K562 (cell line): ENCODE results near the gene LHFPL5. TPM values are rescaled to one million over a fixed set of nuclear protein-coding genes. Genes with fewer than 3 reads are reported as not detected.

Experiments
- ATAC-seq: fragments of 200-7000 bp; cut with Tn5 transposase; 3 replicates; pipeline ENCODE4 v1.9.1; 2020; ENCODE audit warnings: moderate library complexity
- BruUV-seq: library from RNA; stranded (reverse); fragments of 400-500 nt; replicated peaks from 2 replicates; lab custom pipeline; 2021; lab: Mats Ljungman, UMichigan
- CTCF ChIA-PET: fragments of 300-600 bp; formaldehyde crosslinking; extraction: SDS; loops from one replicate; lab custom pipeline; 2021; ENCODE audit warnings: low intra/inter-chr PET ratio; lab: Yijun Ruan, JAX
- POLR2A ChIA-PET: fragments of 300-600, 350-650 bp; sonication (Branson Sonifier 250); formaldehyde crosslinking; extraction: SDS; loops from one replicate; lab custom pipeline; 2021; ENCODE audit warnings: antibody characterized with exemption, inconsistent platforms; lab: Yijun Ruan, JAX
- DNase-seq, 4 experiments: peaks; one replicate each; pipeline versions ENCODE4 v3.0.0 to v3.0.0-alpha.2; 2011 to 2018; ENCODE audit warnings: low spot score in 3 of 4, mixed read lengths in 3 of 4; ENCODE audit errors: extremely low read depth in 1 of 4
- FAIRE-seq: peaks from 2 replicates; lab custom pipeline; 2011; peaks lifted over from hg19 to GRCh38; lab: Jason Lieb, UNC
- H2AFZ ChIP-seq: 2 replicates; pipeline ENCODE4 v1.6.0; 2011; ENCODE audit warnings: low read depth, low read length, control low read depth, inconsistent platforms
- H3K27ac ChIP-seq: fragments of 200-600 bp; 3 replicates; pipeline ENCODE4 v1.8.0; 2011; ENCODE audit warnings: low read depth, mild to moderate bottlenecking, control low read depth, inconsistent platforms, low read length, moderate library complexity, mixed read lengths; ENCODE audit errors: extremely low read depth
- H3K27me3 ChIP-seq, 2 experiments: fragments of 300-600 bp in 1 of 2; 2 replicates in 1 of 2; 3 replicates in 1 of 2; pipeline versions ENCODE4 v1.6.0 to v1.8.0; 2011; ENCODE audit warnings: inconsistent platforms in 2 of 2, low read length in 2 of 2, mild to moderate bottlenecking in 1 of 2, mixed read lengths in 1 of 2, moderate library complexity in 1 of 2; ENCODE audit not compliant: control insufficient read depth in 2 of 2, insufficient read depth in 2 of 2
- H3K36me3 ChIP-seq: fragments of 300-600 bp; 3 replicates; pipeline ENCODE4 v1.8.0; 2011; ENCODE audit warnings: mild to moderate bottlenecking, low read length, inconsistent platforms; ENCODE audit not compliant: control insufficient read depth, insufficient read depth
- H3K4me1 ChIP-seq, 2 experiments: fragments of 200-600 bp in 1 of 2; replicated peaks in 1 of 2; 2 replicates in 1 of 2; 3 replicates in 1 of 2; pipeline versions ENCODE4 v1.5.1 to v1.8.0; 2011; ENCODE audit warnings: inconsistent platforms in 2 of 2, low read length in 2 of 2, mild to moderate bottlenecking in 1 of 2, mixed read lengths in 1 of 2, moderate library complexity in 1 of 2; ENCODE audit not compliant: control insufficient read depth in 2 of 2, insufficient read depth in 2 of 2
- H3K4me2 ChIP-seq: 2 replicates; pipeline ENCODE4 v1.6.1; 2011; ENCODE audit warnings: low read length, control low read depth, inconsistent platforms, mixed read lengths; ENCODE audit not compliant: insufficient read depth
- H3K4me3 ChIP-seq: fragments of 200-600 bp; sonication (generic), shearing (Covaris generic); 2 replicates; pipeline ENCODE4 v1.5.1; 2016; ENCODE audit warnings: control low read depth, inconsistent platforms
- H3K79me2 ChIP-seq: fragments of 200-600 bp; 3 replicates; pipeline ENCODE4 v1.8.0; 2011; ENCODE audit warnings: low read length, inconsistent platforms; ENCODE audit not compliant: control insufficient read depth, insufficient read depth
- H3K9ac ChIP-seq, 2 experiments: 2 replicates each; pipeline versions ENCODE4 v1.6.0 to v1.6.1; 2011; ENCODE audit warnings: low read depth in 2 of 2, low read length in 2 of 2, control low read depth in 1 of 2, inconsistent platforms in 1 of 2, mild to moderate bottlenecking in 1 of 2, mixed read lengths in 1 of 2; ENCODE audit not compliant: insufficient read depth in 1 of 2
- H3K9me1 ChIP-seq: one replicate; pipeline ENCODE4 v1.6.0; 2011; ENCODE audit warnings: inconsistent platforms, mild to moderate bottlenecking, low read length, moderate library complexity; ENCODE audit not compliant: control insufficient read depth, insufficient read depth
- H3K9me3 ChIP-seq: replicated peaks from 2 replicates; pipeline ENCODE4 v1.5.1; 2011; ENCODE audit warnings: low read depth, low read length, inconsistent platforms; ENCODE audit not compliant: control insufficient read depth, insufficient read depth
- H4K20me1 ChIP-seq: replicated peaks from 2 replicates; pipeline ENCODE4 v1.6.1; 2011; ENCODE audit warnings: low read length, inconsistent platforms, mixed read lengths; ENCODE audit not compliant: control insufficient read depth, insufficient read depth
- EGR1 ChIP-seq: fragments of 450-650 bp; conservative IDR thresholded peaks from 2 replicates; pipeline ENCODE4 v1.6.1; 2017; ENCODE audit warnings: mild to moderate bottlenecking
- ILF3 ChIP-seq: fragments of 450-650 bp; IDR thresholded peaks from 2 replicates; pipeline ENCODE4 v1.6.1; 2018; ENCODE audit warnings: antibody characterized with exemption, mild to moderate bottlenecking, moderate library complexity, borderline replicate concordance
- KHSRP ChIP-seq: fragments of 450-650 bp; IDR thresholded peaks from 2 replicates; pipeline ENCODE4 v1.6.1; 2017
- KLF13 ChIP-seq: fragments of 450-650 bp; IDR thresholded peaks from 2 replicates; pipeline ENCODE4 v1.6.1; 2016; ENCODE audit warnings: missing genetic modification characterization, low read depth, mild to moderate bottlenecking, missing compliant biosample characterization, moderate library complexity, borderline replicate concordance
- MAZ ChIP-seq, 2 experiments: fragments of 450-650 bp in 1 of 2; sonication (generic) in 1 of 2; formaldehyde crosslinking; IDR thresholded peaks in 1 of 2; conservative IDR thresholded peaks in 1 of 2; 2 replicates each; pipeline versions ENCODE4 v1.4.0 to v1.5.0; 2020; ENCODE audit warnings: mild to moderate bottlenecking in 1 of 2, missing genetic modification reagents in 1 of 2
- PCBP1 ChIP-seq: fragments of 200-400 bp; formaldehyde crosslinking; IDR thresholded peaks from 2 replicates; pipeline ENCODE4 v1.6.1; 2018; ENCODE audit warnings: mild to moderate bottlenecking, low read depth, low read length; ENCODE audit not compliant: poor library complexity, severe bottlenecking
- PHF20 ChIP-seq: fragments of 450-650 bp; IDR thresholded peaks from 2 replicates; pipeline ENCODE4 v1.6.1; 2018; ENCODE audit not compliant: partially characterized antibody
- RAD51 ChIP-seq: fragments of 450-650 bp; IDR thresholded peaks from 2 replicates; pipeline ENCODE4 v1.7.1; 2016; ENCODE audit warnings: low read depth, mild to moderate bottlenecking, borderline replicate concordance
- RBFOX2 ChIP-seq: fragments of 200-400 bp; formaldehyde crosslinking; IDR thresholded peaks from 2 replicates; pipeline ENCODE4 v1.6.1; 2017; ENCODE audit warnings: low read depth, mild to moderate bottlenecking, low read length, moderate library complexity
- ZBTB34 ChIP-seq: fragments of 250-450 bp; sonication (Bioruptor Pico); IDR thresholded peaks from 2 replicates; pipeline ENCODE4 v1.8.0; 2021; ENCODE audit warnings: mild to moderate bottlenecking, moderate library complexity
- ZBTB7A ChIP-seq: IDR thresholded peaks from 2 replicates; pipeline ENCODE4 v1.6.1; 2011; ENCODE audit warnings: low read depth, mild to moderate bottlenecking, low read length, moderate library complexity, borderline replicate concordance; ENCODE audit not compliant: control insufficient read depth
- ZC3H4 ChIP-seq: sonication (generic); formaldehyde crosslinking; IDR thresholded peaks from 2 replicates; pipeline ENCODE4 v1.9.0; 2021; ENCODE audit warnings: missing genetic modification reagents, borderline replicate concordance
- ZKSCAN8 ChIP-seq: fragments of 200-800 bp; sonication (Bioruptor generic); IDR thresholded peaks from 2 replicates; pipeline ENCODE4 v1.6.1; 2016; ENCODE audit warnings: missing genetic modification characterization, missing compliant biosample characterization
- ZNF175 ChIP-seq: fragments of 200-800 bp; sonication (Bioruptor generic); IDR thresholded peaks from 2 replicates; pipeline ENCODE4 v1.6.1; 2016; ENCODE audit warnings: low read depth, mild to moderate bottlenecking, missing genetic modification characterization, missing compliant biosample characterization
- WGBS: fragments of 100-300 bp; shearing (Covaris generic); methylation state at CpG from one replicate; pipeline ENCODE4 v1.1.6; 2016; ENCODE audit warnings: low coverage, mixed read lengths; ENCODE audit not compliant: insufficient coverage; ENCODE audit errors: missing lambda C conversion rate; 5-methylcytosine and 5-hydroxymethylcytosine counted together
- in situ Hi-C: fragments of 300-500 bp; cut with MboI; formaldehyde crosslinking; loops from 4 replicates; pipeline ENCODE4 v1.15.0; 2018; ENCODE audit warnings: inconsistent platforms, mixed read lengths
- intact Hi-C: fragments of 100-400 bp; cut with micrococcal nuclease; formaldehyde crosslinking; loops from 2 replicates; pipeline ENCODE4 v1.14.2; 2022
- polyA plus RNA-seq, 8 experiments: library from polyadenylated mRNA; depleted of rRNA in 4 of 8; stranded (reverse) in 5 of 8; unstranded in 3 of 8; fragments of >200 nt; fragmentation: Nextera tagmentation in 2 of 8; fragmentation: Illumina TruSeq in 1 of 8; extraction: Ambion mirVana in 2 of 8; extraction: Trizol in 1 of 8; gene quantifications; 2 replicates each; pipeline versions ENCODE4 v1.2.1 to v1.2.3, GENCODE V29; 2011 to 2014; ENCODE audit warnings: inconsistent platforms in 1 of 8, missing spikeins in 1 of 8
- total RNA-seq, 7 experiments: library from RNA; depleted of rRNA in 6 of 7; stranded (reverse); fragments of >200 nt in 6 of 7; fragmentation: Illumina TruSeq in 2 of 7; extraction: Trizol in 2 of 7; gene quantifications; 2 replicates each; pipeline versions ENCODE4 v1.2.1 to v1.2.3, GENCODE V29; 2011 to 2021; ENCODE audit warnings: low replicate concordance in 1 of 7
- TF ChIP-seq, protein P1 (sequence below): sonication (generic); formaldehyde crosslinking; IDR thresholded peaks from 2 replicates; pipeline ENCODE4 v1.5.0; 2020; ENCODE audit warnings: missing genetic modification reagents
- TF ChIP-seq, protein P2 (sequence below): fragments of 250-450 bp; sonication (Bioruptor Pico); IDR thresholded peaks from 2 replicates; pipeline ENCODE4 v1.5.0; 2022; ENCODE audit warnings: mild to moderate bottlenecking

The LHFPL5 gene
- total and polyA plus RNA-seq, 9 of the 15 experiments (the other 6 are each of a cell fraction or from before 2014, with no cell fraction given): not detected

DNA sequence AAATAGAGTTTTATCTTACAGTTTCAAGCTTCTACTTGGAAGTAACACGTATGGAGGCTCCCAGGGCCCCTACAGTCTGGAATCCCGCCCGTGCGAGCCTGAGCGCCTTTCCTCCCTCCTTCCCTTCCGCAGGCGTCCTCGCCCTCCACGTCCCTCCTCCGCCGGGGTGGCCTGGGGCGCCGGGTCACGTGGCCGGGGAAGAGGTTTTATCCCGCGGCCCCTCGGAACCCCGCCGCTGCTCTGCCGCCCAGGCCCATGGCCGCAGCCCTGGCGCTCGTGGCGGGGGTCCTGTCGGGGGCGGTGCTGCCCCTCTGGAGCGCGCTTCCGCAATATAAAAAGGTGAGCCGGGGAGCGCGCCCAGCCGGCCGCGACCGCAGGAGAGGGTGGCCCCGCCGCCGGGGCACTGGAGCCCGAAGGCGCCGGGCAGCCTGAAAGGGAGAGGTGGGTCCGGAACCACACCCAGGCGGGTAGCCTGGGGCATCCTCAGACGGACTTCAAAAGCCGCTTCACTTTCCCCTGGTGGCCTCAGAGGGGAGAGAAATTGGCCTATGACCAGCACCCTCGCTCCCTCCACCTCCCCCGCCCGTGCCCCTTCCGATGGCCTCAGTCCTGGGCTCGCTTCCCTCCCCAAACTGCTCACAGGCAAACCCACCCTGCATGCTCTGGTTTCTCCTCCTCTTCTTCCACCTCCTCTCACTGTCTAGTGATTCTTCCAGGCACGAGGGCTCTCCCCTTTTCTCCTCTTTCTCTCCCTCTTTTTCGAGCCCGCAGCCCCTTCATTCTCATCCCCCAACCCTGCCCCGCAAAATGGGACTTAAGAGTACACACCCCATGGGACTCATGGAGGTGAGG, 28.6 kb upstream of the LHFPL5 start, which contains the start of gene CLPSL2:
CLPSL2 (plus strand) TSS at position 235 of the 852 bp plus-strand sequence; CDS start at position 256, 21 bp downstream.
- Histone ChIP-seq H3K9me1 (no peaks in the 10 kb centered on the region), H2AFZ (peak within 1 kb of the TSS; percentile 44; the same call in 1 of the 2 replicates), H3K79me2 (no peaks in the 10 kb centered on the region), H3K4me3 (peak within 1 kb of the TSS; percentile 35), H3K27me3 (peaks cover 40 to 79% of the 10 kb centered on the region in 2 experiments), H3K4me1 (peaks cover 0 to 7% of the 10 kb centered on the region in 2 experiments; a peak in 2 of 5 replicates), H3K36me3 (no peaks in the 10 kb centered on the region), H4K20me1 (0 out of 2 replicates have a peak, but pooled peaks cover 4% of the 10 kb centered on the region), H3K27ac (no peak within 1 kb of the TSS), H3K9ac (peak within 1 kb of the TSS in 1 of 2 experiments; percentile 73; a peak in 1 of 4 replicates), H3K4me2 (peak within 1 kb of the TSS; percentile 33; the same call in 1 of the 2 replicates), H3K9me3 (no peaks in the 10 kb centered on the region)
- ChIA-PET CTCF (no interaction called here), POLR2A (interaction anchor here (0.6 to 0.9 kb wide), 2 partner anchors 11 to 13 kb away, joined by 3 read pairs; no protein-coding TSS in a partner anchor)
- BruUV-seq: no TSS peak
- FAIRE-seq (no peak), DNase-seq (peak in 3 of 4 experiments; percentile 28 to 58 (median 56)), ATAC-seq (peak; percentile 70)
- intact Hi-C loops: no loop called here
- WGBS: 7% methylated on average over 32 of the region's 56 CpGs
- in situ Hi-C loops: no loop called here
- no peak for TF ChIP-seq RBFOX2
- no peak for TF ChIP-seq KLF13
- TF ChIP-seq ZKSCAN8 (CRISPR knock-in tag): no peak
- peak; percentile 58; the same call in 1 of the 2 replicates for TF ChIP-seq RAD51
- TF ChIP-seq ZC3H4: no peak
- TF ChIP-seq ZBTB7A: peak; percentile 49; the same call in 1 of the 2 replicates
- TF ChIP-seq, protein P1, sequence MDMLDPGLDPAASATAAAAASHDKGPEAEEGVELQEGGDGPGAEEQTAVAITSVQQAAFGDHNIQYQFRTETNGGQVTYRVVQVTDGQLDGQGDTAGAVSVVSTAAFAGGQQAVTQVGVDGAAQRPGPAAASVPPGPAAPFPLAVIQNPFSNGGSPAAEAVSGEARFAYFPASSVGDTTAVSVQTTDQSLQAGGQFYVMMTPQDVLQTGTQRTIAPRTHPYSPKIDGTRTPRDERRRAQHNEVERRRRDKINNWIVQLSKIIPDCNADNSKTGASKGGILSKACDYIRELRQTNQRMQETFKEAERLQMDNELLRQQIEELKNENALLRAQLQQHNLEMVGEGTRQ (CRISPR knock-in tag): peak; percentile 82
- no peak for TF ChIP-seq KHSRP
- no peak for TF ChIP-seq ZNF175 (CRISPR knock-in tag)
- 0 out of 4 replicates have a peak, but pooled peaks of 1 of the 2 experiments have one; percentile 21 for TF ChIP-seq MAZ (CRISPR knock-in tag; conservative IDR thresholded peaks at IDR 0.05 in 1 of 2, IDR thresholded peaks at IDR 0.05 in 1 of 2)
- no peak for TF ChIP-seq ZBTB34 (CRISPR knock-in tag)
- no peak for TF ChIP-seq PHF20
- peak; percentile 36 for TF ChIP-seq PCBP1
- no peak for TF ChIP-seq ILF3
- TF ChIP-seq, protein P2, sequence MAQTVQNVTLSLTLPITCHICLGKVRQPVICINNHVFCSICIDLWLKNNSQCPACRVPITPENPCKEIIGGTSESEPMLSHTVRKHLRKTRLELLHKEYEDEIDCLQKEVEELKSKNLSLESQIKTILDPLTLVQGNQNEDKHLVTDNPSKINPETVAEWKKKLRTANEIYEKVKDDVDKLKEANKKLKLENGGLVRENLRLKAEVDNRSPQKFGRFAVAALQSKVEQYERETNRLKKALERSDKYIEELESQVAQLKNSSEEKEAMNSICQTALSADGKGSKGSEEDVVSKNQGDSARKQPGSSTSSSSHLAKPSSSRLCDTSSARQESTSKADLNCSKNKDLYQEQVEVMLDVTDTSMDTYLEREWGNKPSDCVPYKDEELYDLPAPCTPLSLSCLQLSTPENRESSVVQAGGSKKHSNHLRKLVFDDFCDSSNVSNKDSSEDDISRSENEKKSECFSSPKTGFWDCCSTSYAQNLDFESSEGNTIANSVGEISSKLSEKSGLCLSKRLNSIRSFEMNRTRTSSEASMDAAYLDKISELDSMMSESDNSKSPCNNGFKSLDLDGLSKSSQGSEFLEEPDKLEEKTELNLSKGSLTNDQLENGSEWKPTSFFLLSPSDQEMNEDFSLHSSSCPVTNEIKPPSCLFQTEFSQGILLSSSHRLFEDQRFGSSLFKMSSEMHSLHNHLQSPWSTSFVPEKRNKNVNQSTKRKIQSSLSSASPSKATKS (CRISPR knock-in tag): no peak
- peak; percentile 65 for TF ChIP-seq EGR1
